Stimulated activated CD4-positive, alpha-beta T cell treated with anti-CD3 and anti-CD28 coated beads, Interleukin-1b, Interleukin-23, amount 100 ng/mL, for 1 hour (primary cell): Measurements from ENCODE around the gene TFPT.

Experiments
- DNase-seq, 2 donors: peaks; one replicate each; pipeline ENCODE4 v3.0.0-alpha.2; 2020; ENCODE audit warnings: low read depth in 2 of 2

Gene TFPT

GRCh38 chr19:54081032-54081431 is 34.4 kb downstream of the TFPT start, which contains the start of gene TARM1:
TSS of gene TARM1 (minus strand) at chr19:54081365. CDS start at chr19:54081340, 25 bp downstream.
- DNase-seq = no peak

- no peak for DNase-seq
Observed at GRCh38 chr19:54077334-54077733, 38.1 kb downstream of the TFPT start.

- DNase-seq = no peak
Observed at GRCh38 chr19:54074851-54075250, 40.6 kb downstream of the TFPT start.

GRCh38 chr19:54073829-54074228 is 41.6 kb downstream of the TFPT start:
- DNase-seq = no peak

GRCh38 chr19:54069470-54069869 is 46.0 kb downstream of the TFPT start:
- DNase-seq = no peak

- no peak for DNase-seq
Observed at GRCh38 chr19:54063350-54064116, 51.9 kb downstream of the TFPT start, which contains the start of gene VSTM1. TSS of gene VSTM1 (minus strand) at chr19:54063897. CDS start at chr19:54063777, 120 bp downstream.

- no peak for DNase-seq
Observed at GRCh38 chr19:54062643-54063042, 52.8 kb downstream of the TFPT start.
